ENCODE results near the gene SLC35A3. TPM values are rescaled to one million over a fixed set of nuclear protein-coding genes. Genes with fewer than 3 reads are reported as not detected.
A peak's percentile ranks its signal among the peaks of the same experiment; 100 is the strongest.

Gene SLC35A3
- total RNA-seq (10 to 100 TPM; 34.9 to 53.8 TPM), polyA plus RNA-seq (10 to 100 TPM; 10.8 to 24.3 TPM)
- long read RNA-seq, donor 1, full-length matches to known transcripts: 1 of 6 reads
- long read RNA-seq, donor 1, partial matches to known transcripts: 5 of 6 reads
- long read RNA-seq, donor 1, other reads (novel, unspliced or antisense): 0 of 6 reads
- long read RNA-seq, donor 2, full-length matches to known transcripts: 2 of 2 reads
- long read RNA-seq, donor 2, partial matches to known transcripts: 0 of 2 reads
- long read RNA-seq, donor 2, other reads (novel, unspliced or antisense): 0 of 2 reads
- long read RNA-seq, donor 3, full-length matches to known transcripts: 6 of 6 reads
- long read RNA-seq, donor 3, partial matches to known transcripts: 0 of 6 reads
- long read RNA-seq, donor 3, other reads (novel, unspliced or antisense): 0 of 6 reads
- long read RNA-seq, donor 4, full-length matches to known transcripts: 4 of 4 reads
- long read RNA-seq, donor 4, partial matches to known transcripts: 0 of 4 reads
- long read RNA-seq, donor 4, other reads (novel, unspliced or antisense): 0 of 4 reads
- long read RNA-seq, donor 5, full-length matches to known transcripts: 7 of 7 reads
- long read RNA-seq, donor 5, partial matches to known transcripts: 0 of 7 reads
- long read RNA-seq, donor 5, other reads (novel, unspliced or antisense): 0 of 7 reads

DNA sequence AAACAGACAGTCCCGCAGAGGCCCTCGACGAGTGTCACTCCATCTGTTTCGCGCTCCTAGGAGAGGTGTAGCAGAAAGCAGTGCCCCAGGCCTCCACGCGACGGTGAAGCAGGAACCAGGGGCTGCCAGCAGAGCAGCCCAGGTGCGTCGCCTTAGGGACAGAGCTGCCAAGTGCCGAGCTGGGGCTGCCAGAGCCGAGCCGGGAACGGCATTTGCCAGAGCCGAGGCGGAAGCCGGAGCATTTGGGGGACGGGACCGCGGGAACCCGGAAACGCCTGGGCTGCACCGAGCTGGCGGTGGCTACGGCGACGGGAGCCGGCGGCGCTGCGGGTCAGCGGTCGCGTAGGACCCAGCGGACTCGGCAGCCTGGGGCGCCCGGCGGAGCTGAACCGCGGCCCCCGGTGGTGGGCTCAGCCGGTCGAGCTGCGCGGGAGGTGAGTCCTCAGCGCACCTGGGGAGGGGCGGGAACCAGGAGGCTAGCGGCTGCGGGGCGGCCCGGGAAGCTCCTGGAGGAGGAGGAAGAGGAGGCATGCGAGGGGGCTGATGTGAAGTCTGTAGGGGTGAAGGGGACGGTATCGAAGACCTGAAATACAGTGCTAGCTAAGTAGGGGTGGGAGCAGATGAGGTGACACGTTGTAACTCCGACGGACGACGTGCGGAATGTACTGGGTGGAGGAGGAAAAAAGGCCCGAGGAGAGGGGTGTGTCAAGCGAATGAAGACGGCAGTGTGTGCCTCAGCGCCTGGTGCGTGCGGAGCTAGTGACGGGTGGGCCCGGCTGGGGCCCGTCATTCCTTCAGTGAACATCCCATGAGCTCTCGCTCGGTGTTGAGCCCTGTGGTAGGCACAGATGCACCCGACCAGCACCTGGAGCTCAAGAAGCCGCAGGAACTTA lies at the start of gene SLC35A3:
SLC35A3 (plus strand) TSS at position 268 of the 893 bp plus-strand sequence. CDS start 23,559 bp downstream, outside the sequence.
- Histone ChIP-seq H3K4me3 (peak within 1 kb of the TSS; percentile 94), H3K36me3 (ENCODE audit: control insufficient read depth in 4 of 4, insufficient read depth in 4 of 4, low read length in 4 of 4) (peaks cover 0 to 7% (median 0%) of the 10 kb centered on the region in 4 donors), H3K27ac (ENCODE audit: low read depth in 1 of 2, low read length in 1 of 2) (peak within 1 kb of the TSS; percentile 66 to 93), H3K9me3 (ENCODE audit: control insufficient read depth in 4 of 4, insufficient read depth in 3 of 4, low read length in 3 of 4) (no peaks in the 10 kb centered on the region), H3K27me3 (ENCODE audit: control insufficient read depth in 3 of 3, insufficient read depth in 3 of 3, low read length in 2 of 3) (no peaks in the 10 kb centered on the region), H3K9ac (ENCODE audit: insufficient read depth in 1 of 2, low read length in 2 of 2) (peak within 1 kb of the TSS; percentile 78 to 86), H3K4me1 (ENCODE audit: control insufficient read depth in 5 of 5, insufficient read depth in 5 of 5, low read length in 5 of 5) (peaks cover 0 to 7% (median 2%) of the 10 kb centered on the region in 5 donors)
- DNase-seq: peak; percentile 79 to 85 (median 82)
- ATAC-seq (ENCODE audit: insufficient read depth, low FRiP score): peak; percentile 97
- TF ChIP-seq, protein P1, sequence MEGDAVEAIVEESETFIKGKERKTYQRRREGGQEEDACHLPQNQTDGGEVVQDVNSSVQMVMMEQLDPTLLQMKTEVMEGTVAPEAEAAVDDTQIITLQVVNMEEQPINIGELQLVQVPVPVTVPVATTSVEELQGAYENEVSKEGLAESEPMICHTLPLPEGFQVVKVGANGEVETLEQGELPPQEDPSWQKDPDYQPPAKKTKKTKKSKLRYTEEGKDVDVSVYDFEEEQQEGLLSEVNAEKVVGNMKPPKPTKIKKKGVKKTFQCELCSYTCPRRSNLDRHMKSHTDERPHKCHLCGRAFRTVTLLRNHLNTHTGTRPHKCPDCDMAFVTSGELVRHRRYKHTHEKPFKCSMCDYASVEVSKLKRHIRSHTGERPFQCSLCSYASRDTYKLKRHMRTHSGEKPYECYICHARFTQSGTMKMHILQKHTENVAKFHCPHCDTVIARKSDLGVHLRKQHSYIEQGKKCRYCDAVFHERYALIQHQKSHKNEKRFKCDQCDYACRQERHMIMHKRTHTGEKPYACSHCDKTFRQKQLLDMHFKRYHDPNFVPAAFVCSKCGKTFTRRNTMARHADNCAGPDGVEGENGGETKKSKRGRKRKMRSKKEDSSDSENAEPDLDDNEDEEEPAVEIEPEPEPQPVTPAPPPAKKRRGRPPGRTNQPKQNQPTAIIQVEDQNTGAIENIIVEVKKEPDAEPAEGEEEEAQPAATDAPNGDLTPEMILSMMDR (IDR thresholded peaks at IDR 0.05; ENCODE audit: control extremely low read depth, extremely low read depth): no peak
- 0 to 1% methylated on average over 67 to 74 of the region's 74 CpGs for WGBS, 2 donors

DNA sequence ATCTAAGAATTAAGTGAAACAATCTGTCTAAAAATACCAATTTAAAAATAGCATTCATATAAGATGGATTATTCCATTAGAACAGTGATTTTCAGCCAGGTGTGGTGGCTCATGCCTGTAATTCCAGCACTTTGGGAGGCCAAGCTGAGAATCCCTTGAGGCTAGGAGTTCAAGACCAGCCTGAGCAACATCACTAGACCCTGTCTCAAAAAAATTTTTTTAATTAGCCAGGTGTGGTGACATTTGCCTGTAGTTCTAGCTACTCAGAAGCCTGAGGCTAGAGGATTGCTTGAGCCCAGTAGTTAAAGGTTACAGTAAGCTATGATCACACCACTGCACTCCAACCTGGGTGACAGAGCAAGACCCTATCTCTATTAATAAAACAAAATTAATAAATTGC lies 35.0 kb upstream of the SLC35A3 start:
- TF ChIP-seq, protein P1 (IDR thresholded peaks at IDR 0.05; ENCODE audit: control extremely low read depth, extremely low read depth): no peak
- Histone ChIP-seq H3K9me3 (ENCODE audit: control insufficient read depth in 4 of 4, insufficient read depth in 3 of 4, low read length in 3 of 4) (no peaks in the 10 kb centered on the region), H3K4me3 (no peak overlapping the region), H3K27me3 (ENCODE audit: control insufficient read depth in 3 of 3, insufficient read depth in 3 of 3, low read length in 2 of 3) (no peaks in the 10 kb centered on the region), H3K9ac (ENCODE audit: insufficient read depth in 1 of 2, low read length in 2 of 2) (no peak overlapping the region), H3K36me3 (ENCODE audit: control insufficient read depth in 4 of 4, insufficient read depth in 4 of 4, low read length in 4 of 4) (no peaks in the 10 kb centered on the region), H3K27ac (ENCODE audit: low read depth in 1 of 2, low read length in 1 of 2) (no peak overlapping the region), H3K4me1 (ENCODE audit: control insufficient read depth in 5 of 5, insufficient read depth in 5 of 5, low read length in 5 of 5) (no peaks in the 10 kb centered on the region)
- no peak for DNase-seq
- ATAC-seq (ENCODE audit: insufficient read depth, low FRiP score): no peak

DNA sequence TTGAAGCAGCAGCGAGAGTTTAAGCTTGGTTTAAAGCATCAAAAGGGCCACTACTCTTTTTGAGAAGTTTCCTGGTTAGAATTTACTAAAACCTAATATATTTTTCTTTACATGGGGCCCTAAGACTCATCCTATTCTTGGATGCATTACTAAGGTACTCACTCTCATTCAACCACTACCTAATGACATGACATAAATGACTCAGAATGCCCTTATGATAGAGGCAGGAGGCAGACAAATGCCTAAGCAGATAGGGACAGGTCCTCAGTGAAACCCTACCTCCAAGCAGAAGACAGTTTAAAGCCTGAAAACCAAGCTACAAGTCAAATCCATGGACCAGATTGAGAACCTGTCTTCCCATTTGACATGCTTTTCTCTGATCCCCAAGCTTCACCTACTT lies 34.3 kb upstream of the SLC35A3 start:
- TF ChIP-seq, protein P1 (IDR thresholded peaks at IDR 0.05; ENCODE audit: control extremely low read depth, extremely low read depth): no peak
- DNase-seq: no peak
- H3K27ac ChIP-seq (ENCODE audit: low read depth in 1 of 2, low read length in 1 of 2): no peak overlapping the region
- no peaks in the 10 kb centered on the region for H3K36me3 ChIP-seq (ENCODE audit: control insufficient read depth in 4 of 4, insufficient read depth in 4 of 4, low read length in 4 of 4)
- no peaks in the 10 kb centered on the region for H3K4me1 ChIP-seq (ENCODE audit: control insufficient read depth in 5 of 5, insufficient read depth in 5 of 5, low read length in 5 of 5)
- no peak overlapping the region for H3K4me3 ChIP-seq
- no peaks in the 10 kb centered on the region for H3K27me3 ChIP-seq (ENCODE audit: control insufficient read depth in 3 of 3, insufficient read depth in 3 of 3, low read length in 2 of 3)
- no peaks in the 10 kb centered on the region for H3K9me3 ChIP-seq (ENCODE audit: control insufficient read depth in 4 of 4, insufficient read depth in 3 of 4, low read length in 3 of 4)
- ATAC-seq (ENCODE audit: insufficient read depth, low FRiP score): no peak
- H3K9ac ChIP-seq (ENCODE audit: insufficient read depth in 1 of 2, low read length in 2 of 2): no peak overlapping the region
- 86 to 93% methylated on average over 1 of the region's 1 CpG for WGBS, 2 donors

All from lung (tissue), 16 donors.